HG02588 (cell line): ENCODE data around the gene KIRREL2.

ENCODE experiments used
- ATAC-seq: cut with Tn5 transposase; IDR thresholded peaks from one replicate; pipeline ENCODE4 v1.9.1; 2021; ENCODE audit warnings: mild to moderate bottlenecking, moderate library complexity; ENCODE audit not compliant: unreplicated experiment

Gene KIRREL2

GRCh38 chr19:35913589-35913988 lies 56.9 kb downstream of the KIRREL2 start:
- ATAC-seq = no peak

GRCh38 chr19:35915443-35915842 lies 58.7 kb downstream of the KIRREL2 start:
- ATAC-seq = no peak
